HG03520 (cell line): Measurements from ENCODE around the gene GALNT9.

Experiments used
- ATAC-seq: cut with Tn5 transposase; IDR thresholded peaks from one replicate; pipeline ENCODE4 v1.9.1; 2021; ENCODE audit warnings: mild to moderate bottlenecking, moderate library complexity; ENCODE audit not compliant: unreplicated experiment

Gene GALNT9

GRCh38 chr12:132327336-132328171, 1.8 kb downstream of the GALNT9 start:
- no peak for ATAC-seq

- no peak for ATAC-seq
Observed at GRCh38 chr12:132326646-132327045, 2.7 kb downstream of the GALNT9 start.

- ATAC-seq, result no peak
Observed at GRCh38 chr12:132325733-132326130, 3.7 kb downstream of the GALNT9 start.

- ATAC-seq, result no peak
Observed at GRCh38 chr12:132324841-132325732, 4.3 kb downstream of the GALNT9 start.

GRCh38 chr12:132324173-132324572, 5.2 kb downstream of the GALNT9 start:
- no peak for ATAC-seq

- ATAC-seq, result no peak
Observed at GRCh38 chr12:132323171-132324010, 6.0 kb downstream of the GALNT9 start.

GRCh38 chr12:132322206-132323132, 6.9 kb downstream of the GALNT9 start:
- ATAC-seq, result no peak

GRCh38 chr12:132321321-132322118, 7.9 kb downstream of the GALNT9 start:
- no peak for ATAC-seq

GRCh38 chr12:132320767-132321211, 8.6 kb downstream of the GALNT9 start:
- ATAC-seq, result no peak

- no peak for ATAC-seq
Observed at GRCh38 chr12:132319991-132320570, 9.3 kb downstream of the GALNT9 start.

- no peak for ATAC-seq
Observed at GRCh38 chr12:132319359-132319950, 9.9 kb downstream of the GALNT9 start.

GRCh38 chr12:132318618-132319033, 10.8 kb downstream of the GALNT9 start:
- ATAC-seq, result no peak

- ATAC-seq, result no peak
Observed at GRCh38 chr12:132318135-132318534, 11.3 kb downstream of the GALNT9 start.

- no peak for ATAC-seq
Observed at GRCh38 chr12:132317233-132317938, 12.0 kb downstream of the GALNT9 start.

- no peak for ATAC-seq
Observed at GRCh38 chr12:132316497-132317232, 12.7 kb downstream of the GALNT9 start.

- no peak for ATAC-seq
Observed at GRCh38 chr12:132315951-132316350, 13.4 kb downstream of the GALNT9 start.

GRCh38 chr12:132315507-132315906, 13.9 kb downstream of the GALNT9 start:
- ATAC-seq, result no peak
